Endothelial cell (in vitro differentiated cells): Measurements from ENCODE around the gene PARP6. TPM values are rescaled to one million over a fixed set of nuclear protein-coding genes. Genes with fewer than 3 reads are reported as not detected.

ENCODE experiments used
- DNase-seq: peaks from one replicate; pipeline ENCODE4 v3.0.0; 2021; ENCODE audit warnings: low spot score
- H3K27ac Mint-ChIP-seq: one replicate; pipeline ENCODE4 v1.8.0; 2021; ENCODE audit warnings: mixed read lengths, inconsistent platforms; ENCODE audit not compliant: unreplicated experiment
- H3K27me3 Mint-ChIP-seq: one replicate; pipeline ENCODE4 v1.8.0; 2021; ENCODE audit warnings: mild to moderate bottlenecking, moderate library complexity, mixed read lengths, inconsistent platforms; ENCODE audit not compliant: unreplicated experiment
- H3K36me3 Mint-ChIP-seq: one replicate; pipeline ENCODE4 v1.8.0; 2021; ENCODE audit warnings: mild to moderate bottlenecking, low read depth, mixed read lengths, inconsistent platforms; ENCODE audit not compliant: unreplicated experiment
- H3K4me1 Mint-ChIP-seq: one replicate; pipeline ENCODE4 v1.8.0; 2021; ENCODE audit warnings: mild to moderate bottlenecking, mixed read lengths, inconsistent platforms; ENCODE audit not compliant: unreplicated experiment
- H3K4me3 Mint-ChIP-seq: one replicate; pipeline ENCODE4 v1.8.0; 2021; ENCODE audit warnings: mild to moderate bottlenecking, mixed read lengths, inconsistent platforms; ENCODE audit not compliant: unreplicated experiment
- H3K9me3 Mint-ChIP-seq: one replicate; pipeline ENCODE4 v1.8.0; 2021; ENCODE audit warnings: mixed read lengths, inconsistent platforms; ENCODE audit not compliant: unreplicated experiment
- CTCF ChIP-seq: fragments of 200-600 bp; sonication (generic); IDR thresholded peaks from one replicate; pipeline ENCODE4 v1.5.0; 2021; ENCODE audit warnings: antibody characterized with exemption; ENCODE audit not compliant: unreplicated experiment
- long read RNA-seq: library from polyadenylated mRNA; unstranded; transcript quantifications from one replicate; pipeline ENCODE4 v2.0.0, GENCODE V29; 2020; ENCODE audit not compliant: unreplicated experiment
- total RNA-seq: library from RNA; stranded (reverse); fragmentation: NEBNext Ultra II Directional; extraction: Animal tissue kit (Norgen Biotek cat#: 25700); gene quantifications from one replicate; pipeline ENCODE4 v1.2.1, GENCODE V29; 2021; ENCODE audit not compliant: unreplicated experiment

PARP6 gene
- 77.4 TPM for total RNA-seq
- long read RNA-seq, partial matches to known transcripts, result 10 of 22 reads
- long read RNA-seq, other reads (novel, unspliced or antisense), result 12 of 22 reads

- peaks cover 24% of the 10 kb centered on the region for H3K4me1 Mint-ChIP-seq
- peak; percentile 38 for TF ChIP-seq CTCF
- no peaks in the 10 kb centered on the region for H3K9me3 Mint-ChIP-seq
- H3K27ac Mint-ChIP-seq, result peak within 1 kb of the TSS; percentile 67
- peak; percentile 97 for DNase-seq
- H3K36me3 Mint-ChIP-seq, result peaks cover under 1% of the 10 kb centered on the region
- H3K4me3 Mint-ChIP-seq, result peak within 1 kb of the TSS; percentile 94
- peaks cover 2% of the 10 kb centered on the region for H3K27me3 Mint-ChIP-seq
Observed at GRCh38 chr15:72272213-72272996, at the start of gene PARP6. Gene PARP6 (minus strand): TSS chr15:72272554. CDS start chr15:72267477, 5,077 bp downstream.

GRCh38 chr15:72319985-72320671 is 47.8 kb upstream of the PARP6 start, which contains the start of gene CELF6:
Gene CELF6 (minus strand): TSS chr15:72320157. CDS start chr15:72319874, 283 bp downstream.
- H3K4me1 Mint-ChIP-seq, result peaks cover 11% of the 10 kb centered on the region
- no peaks in the 10 kb centered on the region for H3K9me3 Mint-ChIP-seq
- peaks cover 10% of the 10 kb centered on the region for H3K27me3 Mint-ChIP-seq
- peak within 1 kb of the TSS; percentile 89 for H3K4me3 Mint-ChIP-seq
- H3K27ac Mint-ChIP-seq, result peak within 1 kb of the TSS; percentile 74
- H3K36me3 Mint-ChIP-seq, result peaks cover 9% of the 10 kb centered on the region
- no peak for TF ChIP-seq CTCF
- peak; percentile 76 for DNase-seq

GRCh38 chr15:72319360-72319984 is 47.1 kb upstream of the PARP6 start:
- H3K4me1 Mint-ChIP-seq, result peaks cover 11% of the 10 kb centered on the region
- no peaks in the 10 kb centered on the region for H3K9me3 Mint-ChIP-seq
- peak overlapping the region; percentile 84 for H3K4me3 Mint-ChIP-seq
- DNase-seq, result peak; percentile 88
- peaks cover 10% of the 10 kb centered on the region for H3K27me3 Mint-ChIP-seq
- H3K36me3 Mint-ChIP-seq, result peaks cover 9% of the 10 kb centered on the region
- no peak for TF ChIP-seq CTCF
- peak overlapping the region; percentile 72 for H3K27ac Mint-ChIP-seq

GRCh38 chr15:72318408-72318942 is 46.1 kb upstream of the PARP6 start:
- H3K36me3 Mint-ChIP-seq, result peaks cover 7% of the 10 kb centered on the region
- H3K27ac Mint-ChIP-seq, result no peak overlapping the region
- no peaks in the 10 kb centered on the region for H3K9me3 Mint-ChIP-seq
- H3K4me1 Mint-ChIP-seq, result peaks cover 11% of the 10 kb centered on the region
- no peak for TF ChIP-seq CTCF
- H3K4me3 Mint-ChIP-seq, result peak overlapping the region; percentile 84
- no peak for DNase-seq
- H3K27me3 Mint-ChIP-seq, result peaks cover 11% of the 10 kb centered on the region
